Stimulated activated CD8-positive, alpha-beta memory T cell treated with anti-CD3 and anti-CD28 coated beads, Interleukin-7, amount 100 ng/mL, for 48 hours (primary cell): ENCODE data around the gene PREB.

ENCODE experiments used
- DNase-seq, 2 donors: peaks; one replicate each; pipeline ENCODE4 v3.0.0-alpha.2; 2020; ENCODE audit warnings: low read depth in 1 of 2; ENCODE audit errors: extremely low read depth in 1 of 2

The PREB gene

DNA sequence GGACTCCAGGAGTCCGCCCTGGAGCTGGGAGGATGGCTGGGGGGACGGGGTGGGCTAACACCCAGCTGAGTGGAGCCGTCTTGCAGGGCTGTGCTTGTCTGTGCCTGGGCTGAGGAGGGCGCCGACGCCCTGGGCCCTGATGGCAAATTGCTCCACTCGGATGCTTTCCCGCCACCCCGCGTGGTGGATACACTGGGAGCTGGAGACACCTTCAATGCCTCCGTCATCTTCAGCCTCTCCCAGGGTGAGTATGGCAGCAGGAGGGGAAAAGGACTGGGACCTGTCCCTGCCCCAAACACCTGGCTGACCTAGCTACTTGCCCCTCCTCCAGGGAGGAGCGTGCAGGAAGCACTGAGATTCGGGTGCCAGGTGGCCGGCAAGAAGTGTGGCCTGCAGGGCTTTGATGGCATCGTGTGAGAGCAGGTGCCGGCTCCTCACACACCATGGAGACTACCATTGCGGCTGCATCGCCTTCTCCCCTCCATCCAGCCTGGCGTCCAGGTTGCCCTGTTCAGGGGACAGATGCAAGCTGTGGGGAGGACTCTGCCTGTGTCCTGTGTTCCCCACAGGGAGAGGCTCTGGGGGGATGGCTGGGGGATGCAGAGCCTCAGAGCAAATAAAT, 35.0 kb downstream of the PREB start:
- no peak for DNase-seq

DNA sequence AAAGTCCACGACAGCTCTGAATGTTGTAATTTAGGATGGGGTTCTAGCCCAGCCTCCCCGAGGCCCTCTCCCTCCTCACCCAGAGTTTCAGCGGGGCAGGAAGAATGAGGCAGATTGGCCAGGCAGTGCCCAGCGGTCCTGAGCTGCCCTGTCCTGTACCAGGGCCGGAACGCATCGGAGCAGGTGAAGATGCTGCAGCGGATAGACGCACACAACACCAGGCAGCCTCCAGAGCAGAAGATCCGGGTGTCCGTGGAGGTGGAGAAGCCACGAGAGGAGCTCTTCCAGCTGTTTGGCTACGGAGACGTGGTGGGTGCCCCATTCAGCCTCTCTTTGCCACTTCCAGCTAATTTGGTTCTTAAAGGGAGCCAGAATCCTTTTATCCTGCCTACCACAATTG, 37.1 kb downstream of the PREB start:
- no peak for DNase-seq

DNA sequence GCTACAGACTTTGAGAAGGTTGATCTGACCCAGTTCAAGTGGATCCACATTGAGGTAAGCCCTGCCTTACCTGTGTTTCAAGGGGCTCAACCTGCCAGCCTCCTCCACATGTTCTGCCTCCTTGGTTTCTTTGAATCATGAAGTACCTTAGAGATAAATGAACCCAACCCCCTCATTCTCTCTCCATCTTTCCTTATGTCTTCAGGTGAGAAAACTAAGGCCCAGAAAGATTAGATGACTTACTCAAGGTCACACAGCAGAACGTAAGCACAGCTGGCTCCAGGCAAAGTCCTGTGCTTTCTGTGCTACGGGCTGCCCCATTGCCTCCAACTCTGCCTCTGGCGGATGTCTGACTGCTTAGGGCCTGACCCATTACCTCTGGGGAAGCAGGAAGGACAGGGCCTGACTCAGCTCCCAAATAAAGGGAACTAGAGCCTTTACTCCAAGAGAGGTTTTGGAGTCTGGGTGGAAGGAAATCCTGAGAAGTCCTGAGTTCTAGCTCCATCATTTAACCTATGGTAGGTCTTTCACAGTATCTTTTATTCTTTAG, 37.6 kb downstream of the PREB start:
- DNase-seq = no peak

- DNase-seq = no peak
Observed at GRCh38 chr2:27095745-27096651, 38.4 kb downstream of the PREB start.

GRCh38 chr2:27095427-27095744, 39.0 kb downstream of the PREB start:
- DNase-seq = no peak

GRCh38 chr2:27094353-27094984, 40.0 kb downstream of the PREB start:
- no peak for DNase-seq

DNA sequence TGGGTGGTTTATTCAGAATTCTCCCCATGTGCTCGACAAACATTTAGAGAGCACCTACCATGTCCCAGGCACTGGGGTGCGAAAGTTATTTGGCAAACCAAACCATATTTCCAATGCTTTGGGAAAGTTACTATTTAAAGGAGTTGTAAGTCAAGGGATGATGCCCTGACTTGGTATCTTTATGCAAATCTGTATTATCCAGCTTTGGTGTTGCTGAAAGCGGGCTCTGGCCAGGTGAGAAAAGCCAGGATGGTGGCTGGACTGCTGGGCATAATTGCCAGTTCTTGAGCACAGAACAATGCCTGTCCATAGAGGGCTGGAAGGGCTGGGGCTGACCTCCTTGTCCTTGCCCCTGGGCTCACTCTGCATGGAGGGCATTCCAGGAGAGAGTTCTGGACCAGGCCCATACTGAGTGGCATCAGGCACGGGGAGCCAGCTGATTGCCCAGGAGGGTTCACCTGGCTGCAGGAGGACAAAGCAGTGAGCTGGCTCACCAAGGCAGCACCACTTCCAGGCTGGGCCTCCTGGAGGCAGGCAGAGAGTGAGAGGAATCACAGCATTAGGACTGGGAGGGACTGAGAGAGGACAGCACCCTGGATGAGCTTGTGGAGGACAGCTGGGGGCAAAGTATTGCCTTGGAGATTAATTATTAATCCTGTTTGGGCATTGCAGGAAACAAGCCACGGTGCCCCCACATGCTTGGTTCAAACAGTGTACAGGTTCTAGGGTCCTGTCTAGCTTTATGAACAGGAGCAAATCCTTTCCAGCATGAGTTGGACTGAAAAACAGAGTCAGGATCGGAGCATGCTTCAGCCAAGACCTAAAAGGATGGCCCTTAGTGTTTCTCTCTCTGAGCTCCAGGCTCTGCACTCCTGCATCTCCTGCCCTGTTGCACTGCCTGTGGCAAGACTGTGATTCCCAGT, 40.7 kb downstream of the PREB start:
- DNase-seq = no peak

DNA sequence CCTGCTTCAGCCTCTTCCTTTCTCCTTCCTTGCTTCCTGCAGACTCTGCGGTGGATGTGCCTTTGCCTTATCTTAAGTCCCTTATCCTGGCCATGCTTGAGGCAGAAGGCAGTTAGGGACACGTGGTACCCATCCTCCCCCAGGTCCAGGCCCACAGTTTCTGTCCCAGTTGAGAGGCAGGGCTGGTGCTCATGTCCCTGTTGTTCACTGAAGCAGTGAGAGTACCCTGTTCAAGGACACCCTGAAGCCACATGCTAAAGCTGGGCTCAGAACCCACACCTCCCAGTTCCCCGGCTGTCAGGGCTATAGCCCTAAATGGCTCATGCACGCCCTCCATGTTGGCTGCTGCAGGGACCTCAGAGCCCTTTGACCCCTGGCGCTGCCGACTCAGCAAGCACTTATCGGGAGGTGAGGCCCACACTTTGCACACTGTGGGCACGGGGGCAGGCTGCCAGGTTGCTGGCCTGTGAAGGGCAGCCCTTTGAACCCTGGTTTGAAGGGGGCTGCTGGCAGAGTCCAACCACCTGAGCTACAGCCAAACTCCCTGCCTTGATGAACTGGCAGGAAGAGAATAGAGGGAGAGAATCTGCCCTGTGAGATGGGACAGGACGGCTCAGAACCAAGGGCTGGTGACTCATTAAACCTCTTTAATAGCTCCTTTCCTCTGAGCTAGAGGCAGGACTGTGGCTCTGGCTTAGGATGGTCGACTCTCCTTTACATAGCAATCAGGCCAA, 41.6 kb downstream of the PREB start:
- no peak for DNase-seq

DNA sequence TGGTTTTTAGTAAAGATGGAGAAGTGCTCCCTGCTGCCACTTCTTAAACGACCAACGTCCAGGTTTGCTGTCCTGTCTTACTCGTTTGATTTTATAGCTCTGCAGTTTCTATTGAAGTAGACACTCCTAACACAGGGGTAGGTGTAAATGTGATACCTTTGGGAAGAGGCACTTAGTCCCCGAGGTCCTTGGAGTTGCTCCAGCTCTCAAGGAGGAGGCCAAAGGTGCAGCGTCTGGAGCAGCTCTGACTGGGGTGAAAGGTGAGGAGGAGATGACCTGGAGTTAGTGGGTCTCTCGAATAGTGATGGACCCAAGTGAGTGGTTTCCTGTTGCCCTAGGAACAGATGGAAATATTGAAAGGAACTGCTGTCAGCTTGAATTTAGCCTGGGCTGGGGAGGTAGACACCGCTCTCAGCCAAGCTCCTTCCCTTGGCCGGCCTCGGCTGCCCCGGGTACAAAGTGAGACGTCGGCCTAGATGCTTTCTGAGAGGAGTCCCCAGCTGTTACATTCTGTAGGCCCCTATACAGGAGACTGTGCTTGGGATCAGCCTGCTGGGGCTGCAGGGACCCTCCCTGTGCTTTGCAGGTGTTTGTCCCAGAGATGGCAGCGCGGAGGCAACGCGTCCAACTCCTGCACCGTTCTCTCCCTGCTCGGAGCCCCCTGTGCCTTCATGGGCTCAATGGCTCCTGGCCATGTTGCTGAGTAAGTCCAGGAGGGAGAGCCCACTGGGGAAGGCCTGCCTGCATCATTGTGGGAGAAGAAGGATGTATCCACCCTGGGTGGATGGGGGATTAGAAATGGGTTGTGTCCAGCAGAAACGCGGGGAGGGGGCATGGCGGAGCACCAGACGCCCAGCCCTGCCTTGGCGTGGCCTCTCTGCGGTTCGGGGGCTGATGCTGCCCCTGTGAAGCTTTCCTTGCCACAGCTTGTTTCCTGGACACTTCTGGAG, 42.4 kb downstream of the PREB start:
- DNase-seq = no peak

DNA sequence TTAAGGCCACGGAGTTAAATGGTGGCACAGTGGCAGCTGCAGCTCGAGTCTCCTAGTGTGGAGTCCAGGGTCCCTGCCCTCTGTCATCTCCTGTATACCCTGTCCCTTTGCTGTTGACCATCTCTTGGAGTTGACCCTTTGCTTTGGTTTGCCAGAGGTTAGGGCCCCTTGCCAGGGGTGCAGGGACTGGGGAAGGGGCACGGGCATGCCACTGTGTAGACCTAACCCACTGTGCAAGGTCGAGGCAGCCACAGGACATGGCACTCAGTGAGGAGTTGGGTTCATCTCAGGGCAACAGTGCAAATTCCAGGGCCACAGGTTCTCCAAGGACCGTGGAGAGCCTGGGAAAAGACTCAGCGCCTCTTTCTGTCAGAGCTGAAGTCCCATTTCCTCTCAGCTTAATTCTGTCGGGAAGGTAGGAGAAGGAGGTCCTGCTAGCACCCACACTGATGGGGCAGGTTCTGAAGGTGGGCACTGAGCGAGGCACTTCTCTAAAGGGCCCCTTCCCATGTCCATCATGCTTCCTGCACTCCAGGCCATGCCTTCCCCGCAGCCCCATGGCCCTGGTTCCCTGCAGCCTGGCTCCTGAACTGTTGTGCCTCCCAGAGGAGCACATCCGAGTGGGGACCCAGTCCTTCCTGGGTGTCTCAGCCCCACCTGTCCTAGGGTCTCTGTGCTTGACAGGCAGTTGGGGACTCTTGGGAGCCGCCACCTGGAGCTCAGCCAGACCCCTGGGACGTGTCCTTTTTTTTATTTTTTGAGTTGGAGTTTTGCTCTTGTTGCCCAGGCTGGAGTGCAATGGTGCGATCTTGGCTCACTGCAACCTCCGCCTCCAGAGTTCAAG, 45.1 kb downstream of the PREB start:
- no peak for DNase-seq

DNA sequence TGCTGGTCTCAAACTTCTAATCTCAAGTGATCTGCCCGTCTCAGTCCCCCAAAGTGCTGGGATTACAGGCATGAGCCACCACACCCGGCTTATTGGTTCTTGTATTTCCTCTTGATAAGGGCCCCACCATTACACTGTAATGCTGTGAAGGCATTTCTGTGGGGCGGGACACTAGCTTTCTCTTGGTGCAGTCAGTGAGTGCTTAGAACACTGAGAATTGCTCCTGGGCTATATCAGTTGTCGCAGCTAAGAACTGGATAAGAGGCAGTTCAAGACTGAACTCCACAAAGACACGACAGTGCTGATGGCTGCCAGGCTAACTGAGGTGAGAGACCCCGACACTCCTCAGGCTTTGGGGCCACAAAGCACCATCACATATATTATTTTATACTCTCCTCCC, 45.8 kb downstream of the PREB start:
- DNase-seq = no peak

DNA sequence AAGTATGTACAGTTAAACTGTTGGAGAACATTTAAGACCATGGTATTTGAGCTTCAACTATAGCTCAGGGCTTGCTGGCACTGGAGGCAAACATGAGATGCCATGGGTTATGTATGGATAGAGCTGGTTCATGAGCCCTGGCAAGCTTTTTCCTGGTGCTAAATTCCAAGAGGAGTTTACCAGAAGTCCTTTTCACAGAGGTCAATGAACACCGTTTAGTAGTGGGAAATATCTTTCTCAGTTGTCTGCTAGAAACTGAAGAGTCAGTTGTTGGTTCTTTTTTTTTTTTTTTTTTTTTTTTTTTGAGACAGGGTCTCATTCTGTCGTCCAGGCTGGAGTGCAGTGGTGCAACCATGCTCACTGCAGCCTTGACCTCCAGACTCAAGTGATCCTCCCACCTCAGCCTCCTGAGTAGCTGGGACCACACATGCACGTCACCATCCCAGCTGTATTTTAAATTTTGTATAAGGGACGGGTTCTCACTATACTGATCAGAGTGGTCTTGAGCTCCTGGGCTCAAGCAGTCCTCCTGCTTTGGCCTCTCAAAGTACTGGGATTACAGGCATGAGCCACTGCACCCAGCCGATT, 46.5 kb downstream of the PREB start:
- DNase-seq = no peak

GRCh38 chr2:27086724-27087593, 47.5 kb downstream of the PREB start, which contains the start of gene KHK:
KHK (plus strand) TSS chr2:27086772; CDS start chr2:27087260, 488 bp downstream.
- DNase-seq = no peak

GRCh38 chr2:27086090-27086723, 48.2 kb downstream of the PREB start:
- peak; percentile 91 to 99 for DNase-seq

- peak in 1 of 2 donors; percentile 11 for DNase-seq
Observed at GRCh38 chr2:27085673-27086089, 48.8 kb downstream of the PREB start.

DNA sequence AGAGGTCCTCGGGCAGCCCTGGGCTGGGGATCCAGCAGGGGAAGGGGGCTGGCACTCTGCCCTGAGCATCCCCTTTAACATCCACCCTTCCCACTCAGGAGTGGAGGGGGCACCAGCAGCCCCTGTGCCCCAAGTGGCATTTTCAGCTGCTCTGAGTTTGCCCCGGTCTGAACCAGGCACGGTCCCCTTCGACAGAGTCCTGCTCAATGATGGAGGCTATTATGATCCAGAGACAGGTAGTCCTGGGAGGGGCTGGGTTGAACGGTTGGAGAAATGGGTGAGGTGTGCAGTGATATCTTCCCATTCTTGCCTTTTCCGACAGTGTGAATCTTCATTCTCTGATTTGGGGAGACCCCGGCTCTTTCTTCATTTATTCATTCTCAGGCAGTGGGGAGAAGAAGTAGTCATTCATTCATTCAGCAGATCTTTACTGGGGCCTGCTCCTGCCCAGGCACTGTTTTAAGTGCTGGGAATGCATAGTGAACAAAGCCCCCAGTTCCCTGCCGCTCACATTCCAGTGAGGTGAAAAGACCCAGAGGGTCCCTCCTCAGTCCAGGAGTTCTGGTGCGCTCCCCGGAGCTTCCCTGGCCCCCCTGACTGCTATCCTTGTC, 49.3 kb downstream of the PREB start:
- DNase-seq = no peak
